Neural progenitor cell (in vitro differentiated cells): ENCODE measurements around the gene PDE9A. TPM values are rescaled to one million over a fixed set of nuclear protein-coding genes. Genes with fewer than 3 reads are reported as not detected.

Experiments used
- DNase-seq: peaks from one replicate; pipeline ENCODE4 v3.0.0-alpha.2; 2016; ENCODE audit warnings: low spot score
- H2AFZ ChIP-seq: fragments of 200-600 bp; sonication (generic); replicated peaks from 2 replicates; pipeline ENCODE4 v1.6.1; 2016; ENCODE audit warnings: antibody characterized with exemption
- H3F3A ChIP-seq: fragments of 200-600 bp; sonication (generic); 2 replicates; pipeline ENCODE4 v1.6.1; 2016; ENCODE audit warnings: antibody characterized with exemption, low read depth
- H3K27ac ChIP-seq: fragments of 200-600 bp; sonication (generic); 2 replicates; pipeline ENCODE4 v1.5.1; 2016; ENCODE audit warnings: mild to moderate bottlenecking
- H3K27me3 ChIP-seq: fragments of 200-600 bp; sonication (generic); 2 replicates; pipeline ENCODE4 v1.6.1; 2016; ENCODE audit warnings: mild to moderate bottlenecking, moderate library complexity
- H3K36me3 ChIP-seq: fragments of 200-600 bp; sonication (generic); 2 replicates; pipeline ENCODE4 v1.5.1; 2016
- H3K4me1 ChIP-seq: fragments of 200-600 bp; sonication (generic); 2 replicates; pipeline ENCODE4 v1.6.1; 2016; ENCODE audit warnings: mixed run types
- H3K4me2 ChIP-seq: fragments of 200-600 bp; sonication (generic); 2 replicates; pipeline ENCODE4 v1.6.1; 2016
- H3K4me3 ChIP-seq: fragments of 200-600 bp; sonication (generic); 2 replicates; pipeline ENCODE4 v1.5.1; 2016
- H3K79me2 ChIP-seq: fragments of 200-600 bp; sonication (generic); 2 replicates; pipeline ENCODE4 v1.6.1; 2016; ENCODE audit warnings: low read depth
- H3K9ac ChIP-seq: fragments of 200-600 bp; sonication (generic); 2 replicates; pipeline ENCODE4 v1.6.1; 2016
- H3K9me3 ChIP-seq: fragments of 200-600 bp; sonication (generic); 2 replicates; pipeline ENCODE4 v1.5.1; 2016; ENCODE audit warnings: low read depth
- H4K20me1 ChIP-seq: fragments of 200-600 bp; sonication (generic); 2 replicates; pipeline ENCODE4 v1.6.1; 2016; ENCODE audit warnings: low read depth
- H3K27ac Mint-ChIP-seq: 3 replicates; pipeline ENCODE4 v1.8.0; 2021; ENCODE audit warnings: mixed read lengths
- H3K27me3 Mint-ChIP-seq: 2 replicates; pipeline ENCODE4 v1.8.0; 2022; ENCODE audit warnings: low read depth, mild to moderate bottlenecking, inconsistent platforms, moderate library complexity, mixed read lengths; ENCODE audit not compliant: insufficient read depth
- H3K36me3 Mint-ChIP-seq: 3 replicates; pipeline ENCODE4 v1.8.0; 2021; ENCODE audit warnings: mixed read lengths
- H3K4me1 Mint-ChIP-seq: 3 replicates; pipeline ENCODE4 v1.8.0; 2021; ENCODE audit warnings: mixed read lengths
- H3K4me3 Mint-ChIP-seq: 3 replicates; pipeline ENCODE4 v1.8.0; 2021; ENCODE audit warnings: mild to moderate bottlenecking, moderate library complexity, mixed read lengths
- H3K9me3 Mint-ChIP-seq: 3 replicates; pipeline ENCODE4 v1.8.0; 2020; ENCODE audit warnings: mixed read lengths
- EZH2 ChIP-seq: fragments of 200-600 bp; sonication (generic); IDR thresholded peaks from 2 replicates; pipeline ENCODE4 v1.6.1; 2017; ENCODE audit warnings: antibody characterized with exemption, mild to moderate bottlenecking, moderate library complexity
- EZH2phosphoT487 ChIP-seq: fragments of 200-600 bp; sonication (generic); IDR thresholded peaks from 2 replicates; pipeline ENCODE4 v1.6.1; 2017; ENCODE audit warnings: antibody characterized with exemption
- total RNA-seq: library from RNA; depleted of rRNA; stranded (reverse); fragments of >200 nt; gene quantifications from 2 replicates; pipeline ENCODE4 v1.2.3, GENCODE V29; 2015; ENCODE audit warnings: low replicate concordance
- TF ChIP-seq, protein P1 (sequence below): fragments of 200-600 bp; sonication (generic); IDR thresholded peaks from 2 replicates; pipeline ENCODE4 v1.5.1; 2017; ENCODE audit warnings: antibody characterized with exemption, mild to moderate bottlenecking

Gene PDE9A
- total RNA-seq, 1 donor from 2014 or later: 41.0 TPM

DNA sequence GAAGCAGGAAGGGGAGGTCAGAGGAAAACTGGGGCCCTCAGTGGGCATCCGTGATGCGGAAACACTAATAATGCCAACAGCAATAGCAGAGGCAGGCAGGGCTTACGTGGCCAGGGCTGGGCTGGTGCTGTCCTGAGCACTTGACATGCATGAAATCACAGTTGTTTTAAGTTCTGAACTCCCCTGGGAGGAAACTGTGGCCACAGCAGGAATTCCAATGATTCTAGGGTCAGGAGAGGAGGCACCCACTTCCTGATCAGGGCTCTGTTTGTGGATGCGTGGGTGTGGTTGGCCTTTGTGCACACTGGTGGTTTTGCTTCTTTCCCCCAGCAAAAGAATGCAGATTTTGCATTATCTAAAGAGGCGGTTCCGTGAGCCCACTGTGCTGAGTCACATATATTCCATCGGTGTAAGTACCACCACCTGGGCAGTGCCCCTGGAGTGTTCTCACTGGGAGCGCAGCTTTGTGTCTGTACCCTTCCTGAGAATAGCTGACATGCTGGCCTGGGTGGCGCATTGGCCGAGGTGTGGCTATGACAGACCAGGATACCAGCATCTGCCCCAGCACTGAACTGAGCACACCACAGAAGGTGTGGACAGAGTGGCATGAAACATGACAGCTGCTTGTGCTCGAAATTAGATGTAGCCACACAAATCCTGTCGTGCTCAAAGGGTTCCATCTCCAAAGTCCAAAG, 71.0 kb downstream of the PDE9A start:
- TF ChIP-seq EZH2phosphoT487: no peak
- TF ChIP-seq, protein P1, sequence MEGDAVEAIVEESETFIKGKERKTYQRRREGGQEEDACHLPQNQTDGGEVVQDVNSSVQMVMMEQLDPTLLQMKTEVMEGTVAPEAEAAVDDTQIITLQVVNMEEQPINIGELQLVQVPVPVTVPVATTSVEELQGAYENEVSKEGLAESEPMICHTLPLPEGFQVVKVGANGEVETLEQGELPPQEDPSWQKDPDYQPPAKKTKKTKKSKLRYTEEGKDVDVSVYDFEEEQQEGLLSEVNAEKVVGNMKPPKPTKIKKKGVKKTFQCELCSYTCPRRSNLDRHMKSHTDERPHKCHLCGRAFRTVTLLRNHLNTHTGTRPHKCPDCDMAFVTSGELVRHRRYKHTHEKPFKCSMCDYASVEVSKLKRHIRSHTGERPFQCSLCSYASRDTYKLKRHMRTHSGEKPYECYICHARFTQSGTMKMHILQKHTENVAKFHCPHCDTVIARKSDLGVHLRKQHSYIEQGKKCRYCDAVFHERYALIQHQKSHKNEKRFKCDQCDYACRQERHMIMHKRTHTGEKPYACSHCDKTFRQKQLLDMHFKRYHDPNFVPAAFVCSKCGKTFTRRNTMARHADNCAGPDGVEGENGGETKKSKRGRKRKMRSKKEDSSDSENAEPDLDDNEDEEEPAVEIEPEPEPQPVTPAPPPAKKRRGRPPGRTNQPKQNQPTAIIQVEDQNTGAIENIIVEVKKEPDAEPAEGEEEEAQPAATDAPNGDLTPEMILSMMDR: no peak
- Mint-ChIP-seq H3K36me3 (peaks cover 16% of the 10 kb centered on the region), H3K27me3 (peaks cover 2% of the 10 kb centered on the region), H3K27ac (peak overlapping the region; percentile 71), H3K4me1 (peaks cover 7% of the 10 kb centered on the region), H3K9me3 (peaks cover 2% of the 10 kb centered on the region), H3K4me3 (no peak overlapping the region)
- Histone ChIP-seq H3K27me3 (no peaks in the 10 kb centered on the region), H3K79me2 (no peaks in the 10 kb centered on the region), H3K4me1 (no peaks in the 10 kb centered on the region), H3K4me3 (no peak overlapping the region), H3F3A (no peaks in the 10 kb centered on the region), H3K36me3 (no peaks in the 10 kb centered on the region), H3K9me3 (no peaks in the 10 kb centered on the region), H3K9ac (no peak overlapping the region), H3K4me2 (no peak overlapping the region), H4K20me1 (peaks cover 20% of the 10 kb centered on the region), H3K27ac (no peak overlapping the region), H2AFZ (no peak overlapping the region)
- no peak for DNase-seq

DNA sequence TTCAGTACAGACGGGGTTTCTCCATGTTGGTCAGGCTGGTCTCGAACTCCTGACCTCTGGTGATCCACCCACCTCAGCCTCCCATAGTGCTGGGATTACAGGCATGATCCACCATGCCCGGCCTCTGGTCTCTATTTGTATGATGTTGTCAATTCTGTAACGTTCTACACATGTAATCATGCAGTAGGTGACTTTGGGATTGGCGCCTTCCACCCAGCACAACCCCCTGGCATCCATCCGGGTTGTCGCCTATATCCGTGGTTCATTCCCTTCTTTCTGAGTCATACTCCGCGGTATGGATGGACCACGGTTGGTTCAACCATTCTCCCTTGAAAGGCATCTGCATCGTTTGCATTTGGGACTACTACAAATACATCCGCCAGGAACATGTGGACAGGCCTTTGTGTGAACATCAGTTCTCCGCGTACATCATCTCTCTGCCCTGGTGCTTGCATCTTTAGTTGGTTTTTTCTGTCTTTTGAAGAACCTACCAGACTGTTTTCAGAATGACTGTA, 72.1 kb downstream of the PDE9A start:
- H3K4me3 Mint-ChIP-seq: no peak overlapping the region
- H3K36me3 ChIP-seq: no peaks in the 10 kb centered on the region
- peaks cover 7% of the 10 kb centered on the region for H3K4me1 Mint-ChIP-seq
- H3K79me2 ChIP-seq: no peaks in the 10 kb centered on the region
- H3K4me1 ChIP-seq: no peaks in the 10 kb centered on the region
- no peak overlapping the region for H3K9ac ChIP-seq
- peaks cover 2% of the 10 kb centered on the region for H3K27me3 Mint-ChIP-seq
- H2AFZ ChIP-seq: no peak overlapping the region
- no peak overlapping the region for H3K4me2 ChIP-seq
- no peaks in the 10 kb centered on the region for H3K27me3 ChIP-seq
- H3K4me3 ChIP-seq: no peak overlapping the region
- H4K20me1 ChIP-seq: peaks cover 16% of the 10 kb centered on the region
- no peak overlapping the region for H3K27ac ChIP-seq
- no peak overlapping the region for H3K27ac Mint-ChIP-seq
- peaks cover 2% of the 10 kb centered on the region for H3K9me3 Mint-ChIP-seq
- H3F3A ChIP-seq: no peaks in the 10 kb centered on the region
- no peaks in the 10 kb centered on the region for H3K9me3 ChIP-seq
- peaks cover 11% of the 10 kb centered on the region for H3K36me3 Mint-ChIP-seq
- TF ChIP-seq EZH2phosphoT487 (no peak), EZH2 (no peak)
- TF ChIP-seq, protein P1: no peak
- DNase-seq: no peak

DNA sequence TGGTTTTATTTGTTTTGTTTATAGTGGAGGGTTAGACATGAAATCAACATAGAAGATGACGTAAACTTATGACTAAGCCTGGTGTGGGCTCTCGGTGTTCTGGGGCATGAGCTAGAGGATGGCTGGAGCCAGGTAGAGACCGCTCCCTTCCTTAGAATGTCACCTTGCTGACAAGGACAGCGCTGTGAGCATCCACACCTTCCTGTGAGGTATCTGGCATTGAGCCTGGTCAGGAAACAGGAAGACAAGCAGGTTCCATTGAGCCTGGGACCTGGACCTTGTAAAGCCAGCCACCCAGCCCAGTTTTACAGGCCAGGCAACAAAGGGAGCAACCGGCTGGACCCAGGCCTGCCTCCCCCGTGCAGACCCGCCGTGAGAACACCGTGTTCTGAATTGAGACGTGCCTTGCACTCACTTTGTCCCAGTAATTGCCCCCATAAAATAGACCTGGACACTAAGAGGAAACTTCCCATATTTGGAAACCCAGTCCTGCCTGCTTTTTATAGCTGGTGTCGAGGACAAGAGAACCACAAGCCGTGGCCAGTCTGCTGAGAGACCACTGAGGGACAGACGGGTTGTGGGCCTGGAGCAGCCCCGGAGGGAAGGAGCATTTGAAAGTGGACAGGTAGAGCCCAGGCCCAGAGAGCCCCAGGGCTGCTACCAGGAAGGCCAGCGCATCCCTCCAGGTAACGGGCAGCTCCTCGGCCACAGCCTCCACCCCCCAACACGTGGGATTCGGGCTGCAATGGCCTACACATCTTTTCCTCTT, 78.0 kb downstream of the PDE9A start:
- no peaks in the 10 kb centered on the region for H3K27me3 ChIP-seq
- no peak overlapping the region for H3K4me2 ChIP-seq
- no peaks in the 10 kb centered on the region for H3K4me1 ChIP-seq
- no peak overlapping the region for H3K27ac ChIP-seq
- Mint-ChIP-seq H3K36me3 (peaks cover 23% of the 10 kb centered on the region), H3K4me1 (peaks cover 11% of the 10 kb centered on the region), H3K27me3 (peaks cover 5% of the 10 kb centered on the region), H3K4me3 (no peak overlapping the region), H3K27ac (no peak overlapping the region), H3K9me3 (peaks cover 2% of the 10 kb centered on the region)
- H3K9ac ChIP-seq: no peak overlapping the region
- H3K79me2 ChIP-seq: no peaks in the 10 kb centered on the region
- H3F3A ChIP-seq: no peaks in the 10 kb centered on the region
- no peaks in the 10 kb centered on the region for H3K9me3 ChIP-seq
- no peak for DNase-seq
- peaks cover 6% of the 10 kb centered on the region for H4K20me1 ChIP-seq
- H3K4me3 ChIP-seq: no peak overlapping the region
- TF ChIP-seq EZH2: no peak
- no peak overlapping the region for H2AFZ ChIP-seq
- no peaks in the 10 kb centered on the region for H3K36me3 ChIP-seq

DNA sequence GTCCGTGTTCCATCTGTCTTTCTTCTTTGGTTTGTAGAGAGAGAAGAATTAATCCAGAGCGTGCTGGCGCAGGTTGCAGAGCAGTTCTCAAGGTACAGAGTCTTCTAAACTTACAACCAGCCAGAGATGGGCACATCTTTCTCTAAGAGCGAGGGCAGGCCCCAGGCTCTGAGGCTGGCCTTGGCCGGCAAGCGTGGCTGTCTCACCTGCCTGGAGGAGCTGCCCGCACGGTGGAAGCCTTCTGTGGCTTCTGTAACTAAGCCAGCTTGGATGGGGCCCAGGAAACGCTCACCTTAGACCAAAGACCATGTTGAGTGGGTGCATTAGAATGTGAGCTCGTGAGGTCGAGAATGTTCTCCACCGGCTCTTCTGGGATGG, 78.6 kb downstream of the PDE9A start:
- Histone ChIP-seq H3K4me1 (no peaks in the 10 kb centered on the region), H3K9ac (no peak overlapping the region), H3K36me3 (no peaks in the 10 kb centered on the region), H3K27me3 (no peaks in the 10 kb centered on the region), H3K9me3 (no peaks in the 10 kb centered on the region), H3K4me3 (no peak overlapping the region), H2AFZ (no peak overlapping the region), H3K4me2 (no peak overlapping the region), H3K79me2 (no peaks in the 10 kb centered on the region), H3K27ac (no peak overlapping the region), H4K20me1 (peaks cover 3% of the 10 kb centered on the region), H3F3A (no peaks in the 10 kb centered on the region)
- no peak for TF ChIP-seq EZH2phosphoT487
- TF ChIP-seq EZH2: no peak
- TF ChIP-seq, protein P1: no peak
- peaks cover 11% of the 10 kb centered on the region for H3K4me1 Mint-ChIP-seq
- DNase-seq: no peak
- H3K36me3 Mint-ChIP-seq: peaks cover 23% of the 10 kb centered on the region
- peaks cover 2% of the 10 kb centered on the region for H3K9me3 Mint-ChIP-seq
- no peak overlapping the region for H3K27ac Mint-ChIP-seq
- H3K4me3 Mint-ChIP-seq: no peak overlapping the region
- peaks cover 5% of the 10 kb centered on the region for H3K27me3 Mint-ChIP-seq
